OCI-LY3 (cell line): ENCODE measurements around the gene ZNF778.

ENCODE experiments used
- H2AFZ ChIP-seq: fragments of 200-600, 300-600 bp; shearing (Covaris generic); 2 replicates; pipeline ENCODE4 v1.6.0; 2014; ENCODE audit warnings: antibody characterized with exemption, low read depth, low read length
- H3K27ac ChIP-seq: fragments of 200-600, 300-600 bp; sonication (generic); 2 replicates; pipeline ENCODE4 v1.5.1; 2014; ENCODE audit warnings: mild to moderate bottlenecking, low read length, moderate library complexity, mixed read lengths
- H3K27me3 ChIP-seq: fragments of 200-600, 300-600 bp; sonication (generic); 2 replicates; pipeline ENCODE4 v1.6.1; 2014; ENCODE audit warnings: low read depth, low read length, mixed read lengths
- H3K36me3 ChIP-seq: fragments of 200-600, 300-600 bp; sonication (generic); replicated peaks from 2 replicates; pipeline ENCODE3; 2014; ENCODE audit warnings: low read depth, low read length, mixed read lengths
- H3K4me1 ChIP-seq: fragments of 300-600, 200-600 bp; sonication (generic); 2 replicates; pipeline ENCODE4 v1.6.1; 2014; ENCODE audit warnings: low read length, mixed read lengths
- H3K4me2 ChIP-seq: fragments of 200-600, 300-600 bp; sonication (generic); 2 replicates; pipeline ENCODE4 v1.6.1; 2014; ENCODE audit warnings: low read length, mixed read lengths
- H3K4me3 ChIP-seq: fragments of 300-600, 200-600 bp; sonication (generic); 2 replicates; pipeline ENCODE4 v1.5.1; 2014; ENCODE audit warnings: antibody characterized with exemption, mild to moderate bottlenecking, low read length, moderate library complexity
- H3K79me2 ChIP-seq: fragments of 300-600, 200-600 bp; shearing (Covaris generic); 2 replicates; pipeline ENCODE4 v1.6.1; 2014; ENCODE audit warnings: mild to moderate bottlenecking, low read length, mixed read lengths
- H3K9ac ChIP-seq: fragments of 300-600, 200-600 bp; shearing (Covaris generic); 2 replicates; pipeline ENCODE4 v1.6.0; 2014; ENCODE audit warnings: mild to moderate bottlenecking, low read length, moderate library complexity
- H3K9me3 ChIP-seq: fragments of 200-600, 300-600 bp; shearing (Covaris generic); 2 replicates; pipeline ENCODE4 v1.6.1; 2014; ENCODE audit warnings: low read length, mixed read lengths; ENCODE audit not compliant: insufficient read depth
- H4K20me1 ChIP-seq: fragments of 200-600, 300-600 bp; sonication (generic); 2 replicates; pipeline ENCODE4 v1.6.1; 2016; ENCODE audit warnings: low read length, mixed read lengths; ENCODE audit not compliant: insufficient read depth
- CTCF ChIP-seq: fragments of 200-600, 300-600 bp; sonication (generic); IDR thresholded peaks from 2 replicates; pipeline ENCODE4 v1.5.1; 2014; ENCODE audit warnings: antibody characterized with exemption, low read length, low read depth
- EZH2phosphoT487 ChIP-seq: fragments of 200-600 bp; shearing (Covaris generic); IDR thresholded peaks from 2 replicates; pipeline ENCODE4 v1.6.1; 2018; ENCODE audit warnings: antibody characterized with exemption, mixed run types, low read depth

ZNF778 gene

DNA sequence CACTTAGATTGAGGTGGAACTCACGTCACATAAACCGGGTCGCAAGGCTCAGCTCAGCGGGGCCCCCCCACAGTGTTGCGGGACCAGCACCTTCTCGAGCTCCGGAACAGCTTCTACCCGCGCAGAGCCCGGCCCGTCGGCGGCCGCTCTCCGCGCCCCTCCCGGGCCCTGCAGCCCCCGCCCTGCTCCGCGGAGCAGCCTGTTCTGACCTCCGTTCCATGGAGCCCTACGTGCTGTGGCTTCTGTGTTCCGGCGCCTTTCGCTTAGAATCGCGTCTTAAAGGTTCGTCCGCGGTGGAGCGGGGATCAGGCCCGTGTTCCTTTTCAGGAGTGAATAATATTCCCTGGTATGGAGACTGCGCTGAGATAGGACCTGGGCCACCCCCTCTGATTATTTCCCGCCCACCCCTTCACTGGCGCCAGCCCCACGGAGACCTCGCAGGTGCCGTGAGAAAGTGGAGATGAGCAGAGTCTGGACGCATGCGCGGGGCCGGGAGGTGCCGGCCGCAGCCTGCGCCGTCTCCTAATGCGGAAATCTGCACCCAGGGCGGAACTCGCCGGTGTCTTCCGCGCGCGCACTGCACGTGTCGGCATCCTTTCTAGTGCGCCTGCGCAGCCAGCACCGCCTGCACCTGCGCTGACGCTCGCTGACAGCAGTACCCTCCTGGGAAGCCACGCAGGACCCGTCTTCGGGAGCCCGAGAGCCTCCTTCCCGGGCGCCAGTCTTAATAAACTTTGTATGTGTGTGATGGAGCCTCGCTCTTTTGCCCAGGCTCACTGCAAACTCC is 30.9 kb downstream of the ZNF778 start:
- H2AFZ ChIP-seq: no peak overlapping the region
- no peak overlapping the region for H3K4me3 ChIP-seq
- no peak overlapping the region for H3K9ac ChIP-seq

DNA sequence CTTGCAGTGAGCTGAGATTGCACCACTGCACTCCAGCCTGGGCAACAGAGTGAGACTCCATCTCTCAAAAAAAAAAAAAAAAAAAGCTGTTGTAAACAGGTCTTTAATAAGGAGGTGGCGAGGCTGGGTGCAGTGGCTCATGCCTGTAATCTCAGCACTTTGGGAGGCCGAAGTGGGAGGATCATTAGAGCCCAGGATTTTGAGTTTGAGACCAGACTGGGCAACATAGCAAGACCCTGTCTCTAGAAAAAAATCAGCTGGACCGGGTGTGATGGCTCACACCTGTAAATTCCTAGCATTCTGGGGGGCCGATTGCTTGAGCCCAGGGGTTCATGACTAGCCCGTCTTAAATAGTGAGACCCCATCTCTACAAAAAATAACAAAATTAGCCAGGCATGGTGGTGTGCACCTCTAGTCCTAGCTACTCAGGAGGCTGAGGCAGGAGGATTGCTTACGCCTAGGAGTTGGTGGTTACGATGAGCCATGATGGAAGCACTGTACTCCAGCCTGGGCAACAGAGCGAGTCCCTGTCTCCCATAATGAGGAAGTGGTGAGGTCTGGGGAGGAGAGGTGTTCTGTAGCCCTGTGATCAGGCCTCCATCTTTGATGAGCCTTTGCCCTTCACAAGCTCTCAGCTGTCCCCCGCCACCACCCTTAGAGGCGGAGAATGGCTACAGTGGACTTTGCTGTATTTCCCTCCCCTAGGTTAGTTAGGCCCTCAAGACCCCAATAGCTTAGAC is 36.2 kb downstream of the ZNF778 start:
- no peak overlapping the region for H2AFZ ChIP-seq
- no peak overlapping the region for H3K4me3 ChIP-seq
- no peaks in the 10 kb centered on the region for H3K9me3 ChIP-seq
- H3K27ac ChIP-seq: no peak overlapping the region
- no peaks in the 10 kb centered on the region for H3K79me2 ChIP-seq
- no peak overlapping the region for H3K4me2 ChIP-seq
- no peaks in the 10 kb centered on the region for H3K27me3 ChIP-seq
- TF ChIP-seq CTCF (no peak), EZH2phosphoT487 (no peak)
- H3K36me3 ChIP-seq: no peaks in the 10 kb centered on the region
- no peaks in the 10 kb centered on the region for H4K20me1 ChIP-seq
- no peaks in the 10 kb centered on the region for H3K4me1 ChIP-seq
- H3K9ac ChIP-seq: no peak overlapping the region

More for the DNA sequence above, 30.9 kb downstream of the ZNF778 start:
- Histone ChIP-seq H3K27me3 (no peaks in the 10 kb centered on the region), H4K20me1 (no peaks in the 10 kb centered on the region), H3K4me2 (no peak overlapping the region), H3K36me3 (no peaks in the 10 kb centered on the region), H3K4me1 (no peaks in the 10 kb centered on the region), H3K9me3 (no peaks in the 10 kb centered on the region), H3K27ac (no peak overlapping the region), H3K79me2 (no peaks in the 10 kb centered on the region)
- TF ChIP-seq EZH2phosphoT487: no peak
- TF ChIP-seq CTCF: no peak

DNA sequence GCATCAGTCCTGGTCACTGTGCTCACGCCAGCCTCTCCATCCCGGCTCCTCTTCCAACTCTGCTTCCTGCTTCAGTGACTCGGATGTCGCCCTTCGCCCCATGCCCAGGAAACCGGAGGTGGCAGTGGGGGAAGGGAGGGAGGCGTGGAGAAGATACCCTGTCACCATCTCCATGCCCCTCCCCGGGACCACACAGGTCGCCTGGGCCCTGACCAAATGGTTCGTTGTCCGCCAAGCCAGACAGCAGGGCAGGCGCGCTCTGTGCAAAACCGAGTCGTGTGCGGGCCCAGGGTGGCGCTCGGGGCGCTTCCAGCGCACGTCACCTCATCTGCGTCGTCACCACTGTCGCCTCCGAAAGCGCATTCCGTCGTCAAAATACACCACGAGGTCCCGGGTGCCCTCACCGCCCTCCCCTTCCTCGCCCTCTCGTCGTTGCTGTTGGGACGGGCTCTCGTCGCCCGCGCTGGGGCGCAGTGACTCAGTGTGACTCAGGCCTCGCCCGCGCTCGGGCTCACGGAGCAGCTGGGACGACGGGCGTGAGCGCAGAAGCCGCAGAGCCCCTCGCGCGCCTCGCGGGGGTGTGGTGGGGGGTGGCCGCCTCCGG is 39.2 kb downstream of the ZNF778 start:
- Histone ChIP-seq H3K36me3 (no peaks in the 10 kb centered on the region), H2AFZ (no peak overlapping the region), H3K27me3 (no peaks in the 10 kb centered on the region), H3K4me2 (no peak overlapping the region), H3K9ac (no peak overlapping the region), H3K9me3 (no peaks in the 10 kb centered on the region), H3K4me1 (no peaks in the 10 kb centered on the region), H3K27ac (no peak overlapping the region), H4K20me1 (no peaks in the 10 kb centered on the region), H3K79me2 (no peaks in the 10 kb centered on the region), H3K4me3 (no peak overlapping the region)
- TF ChIP-seq EZH2phosphoT487 (no peak), CTCF (no peak)

DNA sequence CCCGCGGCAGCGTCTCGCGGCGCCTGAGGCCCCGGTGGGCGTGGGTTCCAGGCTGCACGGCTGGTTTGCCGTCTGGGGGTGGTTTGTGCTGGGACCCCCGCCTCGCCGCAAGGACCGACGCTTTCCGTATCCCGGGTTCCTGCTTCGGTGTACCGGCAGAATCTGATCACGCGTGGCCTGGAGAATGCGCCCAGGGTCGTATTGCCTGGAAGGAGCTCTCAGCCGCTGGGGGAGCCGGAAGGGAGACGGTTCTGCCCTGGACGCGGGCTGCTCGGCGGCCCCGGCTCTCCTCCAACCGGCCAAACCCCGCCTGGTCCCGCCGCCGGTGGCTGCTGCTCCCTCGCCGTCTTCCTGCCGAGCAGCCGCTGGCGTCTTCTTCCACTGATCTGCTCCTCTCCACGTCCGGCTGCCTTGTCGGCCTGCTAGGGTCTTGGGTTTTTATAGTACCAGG is 39.8 kb downstream of the ZNF778 start:
- Histone ChIP-seq H3K9me3 (no peaks in the 10 kb centered on the region), H3K9ac (no peak overlapping the region), H2AFZ (no peak overlapping the region), H4K20me1 (no peaks in the 10 kb centered on the region), H3K4me3 (no peak overlapping the region), H3K27ac (no peak overlapping the region), H3K4me2 (no peak overlapping the region), H3K79me2 (no peaks in the 10 kb centered on the region), H3K36me3 (no peaks in the 10 kb centered on the region), H3K27me3 (no peaks in the 10 kb centered on the region), H3K4me1 (no peaks in the 10 kb centered on the region)
- TF ChIP-seq EZH2phosphoT487 (no peak), CTCF (no peak)
